Measurements from ENCODE around the gene BEND4. TPM values are rescaled to one million over a fixed set of nuclear protein-coding genes. Genes with fewer than 3 reads are reported as not detected.
A peak's percentile ranks its signal among the peaks of the same experiment; 100 is the strongest.
"Not testable (repeated sequence)": the region's sequence is repeated elsewhere in the genome, so short reads cannot be mapped to it uniquely, and the experiment has no call there.

BEND4 gene
- polyA plus RNA-seq: under 1 TPM in 1 of 2 donors, not detected in 1; under 0.01 TPM

DNA sequence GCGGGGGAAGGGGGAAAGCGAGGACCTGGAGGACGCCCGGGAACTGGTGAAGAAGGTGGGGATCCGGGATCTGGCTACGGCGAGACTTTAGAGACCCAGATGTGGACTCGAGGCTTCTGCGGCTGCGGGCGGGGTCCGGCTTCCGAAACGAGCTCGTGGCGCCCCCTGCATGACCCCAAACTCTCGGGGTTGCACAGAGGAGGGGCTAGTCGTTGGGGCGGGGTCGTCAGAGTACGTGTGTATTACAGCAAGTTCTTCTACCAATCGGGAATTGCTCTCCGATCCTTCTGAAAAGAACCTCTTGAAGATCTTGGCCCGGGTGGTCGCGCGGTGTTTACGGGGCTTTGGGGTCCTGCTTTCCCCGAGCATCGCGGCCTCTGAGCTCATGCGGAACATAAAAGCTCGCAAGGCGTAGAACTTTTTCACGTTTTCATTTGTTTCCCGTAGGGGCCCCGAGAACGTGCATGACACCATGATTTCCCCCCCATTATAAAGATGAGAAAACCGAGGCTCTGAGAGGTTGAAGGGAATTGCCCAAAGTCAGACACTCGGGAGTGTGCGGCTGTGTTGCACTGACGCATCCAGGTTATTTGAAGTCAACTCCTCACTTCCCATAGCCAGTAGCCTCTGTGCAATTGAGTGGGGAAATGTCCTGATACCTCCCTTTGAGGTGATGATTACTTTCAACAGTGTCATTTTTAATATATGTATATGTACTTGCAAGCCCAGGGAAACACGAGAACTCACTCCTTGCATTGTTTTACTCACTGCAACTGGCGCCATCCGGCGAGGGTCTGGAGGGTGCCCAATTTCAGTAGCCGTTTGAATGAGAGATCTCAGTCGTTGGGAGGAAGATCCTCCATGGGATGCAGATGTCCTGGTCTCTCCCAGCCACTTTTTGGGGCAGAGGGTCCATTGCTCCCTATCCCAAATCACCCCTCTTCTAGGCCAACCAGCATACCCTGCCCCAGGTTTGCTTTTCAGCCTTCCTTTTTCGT is at the start of gene BEND4:
Gene BEND4, minus strand, starts transcription at position 149 of the 998 bp plus-strand sequence. CDS start 512 bp downstream, outside the sequence.
- Histone ChIP-seq H3K4me1 (ENCODE audit: control insufficient read depth in 2 of 2, insufficient read depth in 2 of 2, low read length in 1 of 2) (peaks cover 3 to 6% of the 10 kb centered on the region in 2 donors), H3K4me3 (ENCODE audit: low read depth in 1 of 2, low read length in 2 of 2) (peak within 1 kb of the TSS; percentile 39 to 46), H3K36me3 (ENCODE audit: control insufficient read depth in 2 of 2, insufficient read depth in 2 of 2, low read length in 1 of 2) (no peaks in the 10 kb centered on the region), H3K9me3 (ENCODE audit: control insufficient read depth in 2 of 2, insufficient read depth in 1 of 2, low read depth in 1 of 2, low read length in 1 of 2) (no peaks in the 10 kb centered on the region), H3K27ac (ENCODE audit: low read depth in 2 of 2, low read length in 1 of 2) (no peak within 1 kb of the TSS), H3K27me3 (ENCODE audit: control insufficient read depth in 1 of 2, insufficient read depth in 2 of 2, low read length in 2 of 2) (peaks cover 0 to 27% of the 10 kb centered on the region in 2 donors)
- 13 to 15% methylated on average over 47 to 49 of the region's 49 CpGs for WGBS, 2 donors

DNA sequence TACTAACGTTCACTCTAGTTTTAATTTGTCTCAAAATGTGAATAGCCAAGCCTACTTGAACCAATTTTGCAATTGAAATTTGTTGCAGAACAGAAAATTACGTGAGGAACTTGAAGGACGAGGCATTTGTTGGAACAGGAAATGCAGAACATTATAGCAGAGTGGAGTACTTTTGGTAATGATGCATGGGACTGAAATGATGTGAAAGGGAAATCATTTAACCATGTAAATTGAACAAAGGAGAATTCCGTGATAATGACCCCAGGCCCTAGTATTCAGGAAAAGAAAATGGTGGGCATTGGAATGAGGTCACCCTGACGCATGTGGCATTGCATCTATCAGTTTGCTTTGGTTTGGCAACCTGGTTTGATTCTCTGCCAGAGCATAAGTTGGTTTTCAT is 44.9 kb upstream of the BEND4 start:
- peaks cover 0 to 2% of the 10 kb centered on the region in 2 donors for H3K9me3 ChIP-seq (ENCODE audit: control insufficient read depth in 2 of 2, insufficient read depth in 1 of 2, low read depth in 1 of 2, low read length in 1 of 2)
- 51 to 64% methylated on average over 5 of the region's 5 CpGs for WGBS, 2 donors
- H3K4me3 ChIP-seq (ENCODE audit: low read depth in 1 of 2, low read length in 2 of 2): no peak overlapping the region
- no peak overlapping the region for H3K27ac ChIP-seq (ENCODE audit: low read depth in 2 of 2, low read length in 1 of 2)
- H3K4me1 ChIP-seq (ENCODE audit: control insufficient read depth in 2 of 2, insufficient read depth in 2 of 2, low read length in 1 of 2): no peaks in the 10 kb centered on the region
- H3K36me3 ChIP-seq (ENCODE audit: control insufficient read depth in 2 of 2, insufficient read depth in 2 of 2, low read length in 1 of 2): no peaks in the 10 kb centered on the region
- no peaks in the 10 kb centered on the region for H3K27me3 ChIP-seq (ENCODE audit: control insufficient read depth in 1 of 2, insufficient read depth in 2 of 2, low read length in 2 of 2)

DNA sequence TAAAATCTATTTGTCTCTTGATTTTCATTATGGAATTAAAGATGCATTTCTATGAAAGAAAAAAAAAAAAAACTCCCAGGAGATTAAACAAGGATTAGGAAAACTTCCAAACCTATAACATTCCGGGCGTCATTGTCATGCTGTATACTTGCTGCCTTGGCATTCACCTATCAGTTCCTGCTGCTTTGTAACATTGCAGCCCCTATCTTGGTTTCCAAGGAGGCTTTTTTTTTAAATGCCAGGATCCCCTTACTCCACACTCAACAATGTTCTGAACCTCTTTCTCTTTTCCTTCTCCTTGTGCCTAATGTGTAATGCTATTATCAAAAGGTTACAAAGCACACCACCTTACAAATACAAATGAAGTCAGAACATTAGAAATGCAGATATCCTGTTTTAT is 20.5 kb upstream of the BEND4 start:
- no peaks in the 10 kb centered on the region for H3K4me1 ChIP-seq (ENCODE audit: control insufficient read depth in 2 of 2, insufficient read depth in 2 of 2, low read length in 1 of 2)
- H3K4me3 ChIP-seq (ENCODE audit: low read depth in 1 of 2, low read length in 2 of 2): no peak overlapping the region
- no peaks in the 10 kb centered on the region for H3K27me3 ChIP-seq (ENCODE audit: control insufficient read depth in 1 of 2, insufficient read depth in 2 of 2, low read length in 2 of 2)
- no peaks in the 10 kb centered on the region for H3K9me3 ChIP-seq (ENCODE audit: control insufficient read depth in 2 of 2, insufficient read depth in 1 of 2, low read depth in 1 of 2, low read length in 1 of 2)
- 46 to 60% methylated on average over 2 of the region's 2 CpGs for WGBS, 2 donors
- H3K27ac ChIP-seq (ENCODE audit: low read depth in 2 of 2, low read length in 1 of 2): no peak overlapping the region
- no peaks in the 10 kb centered on the region for H3K36me3 ChIP-seq (ENCODE audit: control insufficient read depth in 2 of 2, insufficient read depth in 2 of 2, low read length in 1 of 2)

DNA sequence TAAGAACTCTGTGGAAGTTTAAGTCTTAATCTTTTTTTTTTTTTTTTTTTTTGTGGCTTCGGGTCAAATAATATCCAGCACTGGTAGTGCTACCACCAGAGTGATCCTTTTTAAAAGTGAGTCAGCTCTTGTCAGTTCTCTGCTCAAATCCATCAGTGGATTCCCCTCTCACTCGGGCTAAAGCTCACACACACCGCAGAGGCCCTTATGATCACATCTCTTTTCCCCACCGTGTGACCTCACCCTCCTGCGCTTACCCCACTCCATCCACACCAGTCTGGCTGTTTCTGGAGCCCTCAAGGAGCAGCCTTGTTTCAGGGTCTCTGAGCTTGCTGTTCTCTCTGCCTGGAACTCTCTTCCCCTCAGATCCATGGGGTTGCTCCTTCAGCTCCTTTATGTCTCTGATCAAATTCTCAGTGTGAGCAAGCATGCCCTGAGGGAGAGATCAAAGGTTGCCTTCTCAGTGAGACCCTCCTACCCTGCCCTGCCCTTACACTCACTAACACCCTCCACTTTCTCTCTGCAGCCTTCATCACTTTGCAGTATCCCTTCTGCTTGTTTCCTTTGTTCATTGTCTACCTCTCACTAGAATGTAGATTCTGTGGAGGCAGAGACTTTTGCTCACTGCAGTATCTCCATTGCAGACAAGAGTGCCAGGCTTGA is 19.8 kb upstream of the BEND4 start:
- Histone ChIP-seq H3K27me3 (ENCODE audit: control insufficient read depth in 1 of 2, insufficient read depth in 2 of 2, low read length in 2 of 2) (no peaks in the 10 kb centered on the region), H3K4me1 (ENCODE audit: control insufficient read depth in 2 of 2, insufficient read depth in 2 of 2, low read length in 1 of 2) (no peaks in the 10 kb centered on the region), H3K4me3 (ENCODE audit: low read depth in 1 of 2, low read length in 2 of 2) (no peak overlapping the region), H3K9me3 (ENCODE audit: control insufficient read depth in 2 of 2, insufficient read depth in 1 of 2, low read depth in 1 of 2, low read length in 1 of 2) (no peaks in the 10 kb centered on the region), H3K27ac (ENCODE audit: low read depth in 2 of 2, low read length in 1 of 2) (no peak overlapping the region), H3K36me3 (ENCODE audit: control insufficient read depth in 2 of 2, insufficient read depth in 2 of 2, low read length in 1 of 2) (no peaks in the 10 kb centered on the region)
- WGBS, 2 donors: 77 to 83% methylated on average over 5 of the region's 5 CpGs

GRCh38 chr4:42167709-42168108 is 15.3 kb upstream of the BEND4 start:
- Histone ChIP-seq H3K36me3 (ENCODE audit: control insufficient read depth in 2 of 2, insufficient read depth in 2 of 2, low read length in 1 of 2) (no peaks in the 10 kb centered on the region), H3K27ac (ENCODE audit: low read depth in 2 of 2, low read length in 1 of 2) (no peak overlapping the region), H3K27me3 (ENCODE audit: control insufficient read depth in 1 of 2, insufficient read depth in 2 of 2, low read length in 2 of 2) (no peaks in the 10 kb centered on the region), H3K4me3 (ENCODE audit: low read depth in 1 of 2, low read length in 2 of 2) (no peak overlapping the region), H3K4me1 (ENCODE audit: control insufficient read depth in 2 of 2, insufficient read depth in 2 of 2, low read length in 1 of 2) (no peaks in the 10 kb centered on the region), H3K9me3 (ENCODE audit: control insufficient read depth in 2 of 2, insufficient read depth in 1 of 2, low read depth in 1 of 2, low read length in 1 of 2) (no peaks in the 10 kb centered on the region)
- 71 to 75% methylated on average over 5 of the region's 5 CpGs for WGBS, 2 donors

GRCh38 chr4:42166186-42166585 is 13.7 kb upstream of the BEND4 start:
- H3K36me3 ChIP-seq (ENCODE audit: control insufficient read depth in 2 of 2, insufficient read depth in 2 of 2, low read length in 1 of 2); H3K27ac ChIP-seq (ENCODE audit: low read depth in 2 of 2, low read length in 1 of 2); H3K4me3 ChIP-seq (ENCODE audit: low read depth in 1 of 2, low read length in 2 of 2); H3K27me3 ChIP-seq (ENCODE audit: control insufficient read depth in 1 of 2, insufficient read depth in 2 of 2, low read length in 2 of 2); H3K9me3 ChIP-seq (ENCODE audit: control insufficient read depth in 2 of 2, insufficient read depth in 1 of 2, low read depth in 1 of 2, low read length in 1 of 2); H3K4me1 ChIP-seq (ENCODE audit: control insufficient read depth in 2 of 2, insufficient read depth in 2 of 2, low read length in 1 of 2): not testable (repeated sequence)
- 81 to 84% methylated on average over 6 of the region's 6 CpGs for WGBS, 2 donors

GRCh38 chr4:42159271-42160001 is 7.0 kb upstream of the BEND4 start:
- Histone ChIP-seq H3K27ac (ENCODE audit: low read depth in 2 of 2, low read length in 1 of 2) (no peak overlapping the region), H3K4me1 (ENCODE audit: control insufficient read depth in 2 of 2, insufficient read depth in 2 of 2, low read length in 1 of 2) (no peaks in the 10 kb centered on the region), H3K4me3 (ENCODE audit: low read depth in 1 of 2, low read length in 2 of 2) (no peak overlapping the region), H3K27me3 (ENCODE audit: control insufficient read depth in 1 of 2, insufficient read depth in 2 of 2, low read length in 2 of 2) (no peaks in the 10 kb centered on the region), H3K36me3 (ENCODE audit: control insufficient read depth in 2 of 2, insufficient read depth in 2 of 2, low read length in 1 of 2) (no peaks in the 10 kb centered on the region), H3K9me3 (ENCODE audit: control insufficient read depth in 2 of 2, insufficient read depth in 1 of 2, low read depth in 1 of 2, low read length in 1 of 2) (no peaks in the 10 kb centered on the region)
- 80 to 82% methylated on average over 8 of the region's 8 CpGs for WGBS, 2 donors

GRCh38 chr4:42151568-42152506 is 618 bp downstream of the BEND4 start:
- peaks cover 0 to 27% of the 10 kb centered on the region in 2 donors for H3K27me3 ChIP-seq (ENCODE audit: control insufficient read depth in 1 of 2, insufficient read depth in 2 of 2, low read length in 2 of 2)
- WGBS, 2 donors: 0 to 1% methylated on average over 89 to 122 of the region's 122 CpGs
- no peaks in the 10 kb centered on the region for H3K9me3 ChIP-seq (ENCODE audit: control insufficient read depth in 2 of 2, insufficient read depth in 1 of 2, low read depth in 1 of 2, low read length in 1 of 2)

More at GRCh38 chr4:42151568-42152506, 618 bp downstream of the BEND4 start:
- Histone ChIP-seq H3K4me1 (ENCODE audit: control insufficient read depth in 2 of 2, insufficient read depth in 2 of 2, low read length in 1 of 2) (peaks cover 3 to 6% of the 10 kb centered on the region in 2 donors), H3K4me3 (ENCODE audit: low read depth in 1 of 2, low read length in 2 of 2) (peak overlapping the region; percentile 39 to 46), H3K27ac (ENCODE audit: low read depth in 2 of 2, low read length in 1 of 2) (no peak overlapping the region), H3K36me3 (ENCODE audit: control insufficient read depth in 2 of 2, insufficient read depth in 2 of 2, low read length in 1 of 2) (no peaks in the 10 kb centered on the region)

All from esophagus (tissue), 2 donors.